HepG2 (cell line): ENCODE results near the gene MEIOB. TPM values are rescaled to one million over a fixed set of nuclear protein-coding genes. Genes with fewer than 3 reads are reported as not detected.
A peak's percentile ranks its signal among the peaks of the same experiment; 100 is the strongest.

ENCODE experiments used
- ATAC-seq: fragments of 200-7000 bp; cut with Tn5 transposase; 3 replicates; pipeline ENCODE4 v1.9.1; 2020; ENCODE audit warnings: mild to moderate bottlenecking, moderate library complexity
- BruUV-seq: library from RNA; stranded (reverse); fragments of 400-500 nt; replicated peaks from 2 replicates; lab custom pipeline; 2021; lab: Mats Ljungman, UMichigan
- CTCF ChIA-PET: fragments of 300-600 bp; formaldehyde crosslinking; extraction: SDS; loops from one replicate; lab custom pipeline; 2021; ENCODE audit warnings: low total read pairs, inconsistent platforms, low intra/inter-chr PET ratio; lab: Yijun Ruan, JAX
- POLR2A ChIA-PET: fragments of 350-600 bp; sonication (Branson Sonifier 250); formaldehyde crosslinking; loops from one replicate; lab custom pipeline; 2020; ENCODE audit warnings: antibody characterized with exemption, inconsistent platforms; lab: Yijun Ruan, JAX
- DNase-seq: peaks from one replicate; pipeline ENCODE4 v3.0.0-alpha.2; 2015; ENCODE audit warnings: low spot score
- FAIRE-seq: peaks from 3 replicates; lab custom pipeline; 2011; peaks lifted over from hg19 to GRCh38; lab: Jason Lieb, UNC
- H2AFZ ChIP-seq: one replicate; pipeline ENCODE4 v1.6.1; 2011; ENCODE audit warnings: low read length, inconsistent platforms
- H3K27ac ChIP-seq: fragments of 300-600 bp; 3 replicates; pipeline ENCODE4 v1.8.0; 2011; ENCODE audit warnings: mixed run types, mild to moderate bottlenecking, mixed read lengths, low read length, inconsistent platforms; ENCODE audit not compliant: insufficient read depth; ENCODE audit errors: extremely low read length
- H3K27me3 ChIP-seq, 2 experiments: fragments of 200-600 bp in 1 of 2; 2 replicates in 1 of 2; 3 replicates in 1 of 2; pipeline versions ENCODE4 v1.6.0 to v1.8.0; 2011; ENCODE audit warnings: low read length in 2 of 2, mild to moderate bottlenecking in 2 of 2, moderate library complexity in 2 of 2, inconsistent platforms in 1 of 2; ENCODE audit not compliant: insufficient read depth in 2 of 2, control insufficient read depth in 1 of 2
- H3K36me3 ChIP-seq, 2 experiments: fragments of 200-600 bp in 1 of 2; replicated peaks in 1 of 2; 2 replicates in 1 of 2; 3 replicates in 1 of 2; pipeline versions ENCODE4 v1.5.1 to v1.8.0; 2011; ENCODE audit warnings: low read length in 2 of 2, inconsistent platforms in 1 of 2; ENCODE audit not compliant: insufficient read depth in 2 of 2, control insufficient read depth in 1 of 2
- H3K4me1 ChIP-seq: 2 replicates; pipeline ENCODE4 v1.5.1; 2012; ENCODE audit warnings: low read length, inconsistent platforms; ENCODE audit not compliant: insufficient read depth
- H3K4me2 ChIP-seq: 2 replicates; pipeline ENCODE4 v1.6.0; 2011; ENCODE audit warnings: low read depth, low read length, inconsistent platforms
- H3K4me3 ChIP-seq, 3 experiments: fragments of 200-600 bp in 1 of 3; sonication (generic), shearing (Covaris generic) in 1 of 3; replicated peaks in 1 of 3; 2 replicates each; pipeline ENCODE4 v1.5.1; 2011 to 2016; ENCODE audit warnings: low read length in 3 of 3, inconsistent platforms in 2 of 3, low read depth in 2 of 3, mild to moderate bottlenecking in 2 of 3, control low read depth in 1 of 3, mixed read lengths in 1 of 3; ENCODE audit not compliant: insufficient read depth in 1 of 3
- H3K79me2 ChIP-seq: one replicate; pipeline ENCODE4 v1.6.1; 2011; ENCODE audit warnings: low read length, inconsistent platforms; ENCODE audit not compliant: insufficient read depth
- H3K9ac ChIP-seq: 2 replicates; pipeline ENCODE4 v1.6.0; 2011; ENCODE audit warnings: mild to moderate bottlenecking, low read depth, low read length, inconsistent platforms; ENCODE audit not compliant: insufficient read depth
- H3K9me3 ChIP-seq: 2 replicates; pipeline ENCODE4 v1.5.1; 2012; ENCODE audit warnings: mild to moderate bottlenecking, low read length
- H4K20me1 ChIP-seq: 2 replicates; pipeline ENCODE4 v1.6.0; 2011; ENCODE audit warnings: inconsistent platforms, mild to moderate bottlenecking, low read length, moderate library complexity; ENCODE audit not compliant: insufficient read depth
- BHLHE40 ChIP-seq: IDR thresholded peaks from 2 replicates; pipeline ENCODE4 v1.6.1; 2011; ENCODE audit warnings: low read length, improper control_type of control experiment
- CBFB ChIP-seq: sonication (generic); formaldehyde crosslinking; IDR thresholded peaks from 2 replicates; pipeline ENCODE4 v1.4.0; 2020; ENCODE audit warnings: missing genetic modification reagents
- CREB3 ChIP-seq: sonication (generic); formaldehyde crosslinking; IDR thresholded peaks from 2 replicates; pipeline ENCODE4 v1.5.0; 2020; ENCODE audit warnings: missing genetic modification reagents
- ETV5 ChIP-seq: IDR thresholded peaks from 2 replicates; pipeline ENCODE4 v1.6.1; 2018; ENCODE audit warnings: missing biosample characterization, missing genetic modification reagents, inconsistent platforms, borderline replicate concordance
- FOXO1 ChIP-seq: sonication (generic); formaldehyde crosslinking; IDR thresholded peaks from 2 replicates; pipeline ENCODE4 v1.4.0; 2020; ENCODE audit warnings: missing genetic modification reagents
- KDM3A ChIP-seq: IDR thresholded peaks from 2 replicates; pipeline ENCODE4 v1.6.1; 2018; ENCODE audit warnings: low read depth, missing compliant biosample characterization
- MEIS1 ChIP-seq: sonication (generic); formaldehyde crosslinking; IDR thresholded peaks from 2 replicates; pipeline ENCODE4 v1.9.0; 2021; ENCODE audit warnings: mild to moderate bottlenecking, missing genetic modification reagents, moderate library complexity, borderline replicate concordance
- WIZ ChIP-seq: sonication (generic); formaldehyde crosslinking; IDR thresholded peaks from 2 replicates; pipeline ENCODE4 v1.5.1; 2020; ENCODE audit warnings: mild to moderate bottlenecking, missing genetic modification reagents
- ZBTB38 ChIP-seq: sonication (generic); formaldehyde crosslinking; IDR thresholded peaks from 2 replicates; pipeline ENCODE4 v1.5.1; 2020; ENCODE audit warnings: mild to moderate bottlenecking, missing genetic modification reagents
- ZNF101 ChIP-seq: sonication (generic); formaldehyde crosslinking; IDR thresholded peaks from 2 replicates; pipeline ENCODE4 v1.4.0; 2020; ENCODE audit warnings: mild to moderate bottlenecking, low read depth, missing genetic modification reagents, borderline replicate concordance
- ZNF138 ChIP-seq: sonication (generic); formaldehyde crosslinking; IDR thresholded peaks from 2 replicates; pipeline ENCODE4 v1.5.0; 2020; ENCODE audit warnings: mild to moderate bottlenecking, low read depth, missing genetic modification reagents
- ZNF296 ChIP-seq: sonication (generic); formaldehyde crosslinking; conservative IDR thresholded peaks from 2 replicates; pipeline ENCODE4 v1.5.0; 2020; ENCODE audit warnings: mild to moderate bottlenecking, missing genetic modification reagents
- ZNF382 ChIP-seq: sonication (generic); formaldehyde crosslinking; IDR thresholded peaks from 2 replicates; pipeline ENCODE4 v1.5.0; 2020; ENCODE audit warnings: missing genetic modification reagents, mild to moderate bottlenecking, borderline replicate concordance
- ZNF510 ChIP-seq: sonication (generic); formaldehyde crosslinking; IDR thresholded peaks from 2 replicates; pipeline ENCODE4 v1.4.0; 2020; ENCODE audit warnings: low read depth, mild to moderate bottlenecking, missing genetic modification reagents
- WGBS: methylation state at CpG from one replicate; pipeline ENCODE4 v1.1.6; 2017; ENCODE audit warnings: low lambda C conversion rate; 5-methylcytosine and 5-hydroxymethylcytosine counted together
- in situ Hi-C: cut with HindIII; loops from 2 replicates; pipeline ENCODE4 v1.10.0; 2017; ENCODE audit warnings: low pct_unique_long_range_greater_than_20kb; ENCODE audit not compliant: extremely low pct_ligation_motif_present
- intact Hi-C: fragments of 100-400 bp; cut with micrococcal nuclease; formaldehyde crosslinking; loops from one replicate; pipeline ENCODE4 v1.10.0; 2022; ENCODE audit not compliant: unreplicated experiment
- polyA plus RNA-seq, 8 experiments: library from polyadenylated mRNA; depleted of rRNA in 3 of 8; stranded (reverse) in 7 of 8; unstranded in 1 of 8; fragments of >200 nt; fragmentation: Illumina TruSeq in 4 of 8; extraction: Trizol in 4 of 8; gene quantifications; 2 replicates each; pipeline versions ENCODE4 v1.2.1 to v1.2.3, GENCODE V29; 2011 to 2016; ENCODE audit warnings: low read depth in 4 of 8, missing spikeins in 1 of 8, mixed read lengths in 1 of 8; ENCODE audit not compliant: insufficient read depth in 1 of 8
- total RNA-seq, 5 experiments: library from RNA; depleted of rRNA; stranded (reverse); fragments of >200 nt; fragmentation: Illumina TruSeq; extraction: Trizol; gene quantifications; 2 replicates each; pipeline ENCODE4 v1.2.3, GENCODE V29; 2016; ENCODE audit warnings: low read depth in 1 of 5

Gene MEIOB
- total and polyA plus RNA-seq, 2 of the 13 experiments (the other 11 are each of a cell fraction or from before 2014, with no cell fraction given): 0.17 TPM; not detected in 1

- POLR2A ChIA-PET: interaction anchor here (1.6 kb wide), 1 partner anchor 130 kb away, joined by 7 read pairs; the partner anchor contains the start of gene RPS2
- no peak overlapping the region for H3K4me2 ChIP-seq
- H3K36me3 ChIP-seq: peaks cover 0 to 1% of the 10 kb centered on the region in 2 experiments; a peak in 2 of 5 replicates
- BruUV-seq: no TSS peak
- H4K20me1 ChIP-seq: peaks cover 2% of the 10 kb centered on the region; the same call in 1 of the 2 replicates
- ATAC-seq: no peak
- no peak overlapping the region for H3K4me3 ChIP-seq
- peaks cover 57% of the 10 kb centered on the region for H3K4me1 ChIP-seq
- no peaks in the 10 kb centered on the region for H3K9me3 ChIP-seq
- TF ChIP-seq ZNF382 (CRISPR knock-in tag) (no peak), CREB3 (CRISPR knock-in tag) (no peak)
- TF ChIP-seq, all 625 proteins: peak for 0
- peaks cover 30% of the 10 kb centered on the region for H3K79me2 ChIP-seq
- FAIRE-seq (no peak), DNase-seq (no peak)
- H2AFZ ChIP-seq: no peak overlapping the region
- CTCF ChIA-PET: no interaction called here
- 85% methylated on average over 5 of the region's 5 CpGs for WGBS
- no peak overlapping the region for H3K9ac ChIP-seq
- intact Hi-C loops (no loop called here), in situ Hi-C loops (no loop called here)
- peak overlapping the region; percentile 22 for H3K27ac ChIP-seq
- H3K27me3 ChIP-seq: no peaks in the 10 kb centered on the region
Observed at GRCh38 chr16:1834096-1834495, 37.9 kb downstream of the MEIOB start.

- Histone ChIP-seq H3K27ac (peak overlapping the region; percentile 61), H3K9ac (peak overlapping the region; percentile 45; the same call in 1 of the 2 replicates), H3K4me2 (peak overlapping the region; percentile 72), H3K27me3 (no peaks in the 10 kb centered on the region), H3K9me3 (no peaks in the 10 kb centered on the region), H3K4me3 (peak overlapping the region in 1 of 3 experiments; percentile 23; a peak in 1 of 6 replicates), H3K79me2 (peaks cover 38% of the 10 kb centered on the region), H4K20me1 (peaks cover 5% of the 10 kb centered on the region; the same call in 1 of the 2 replicates), H3K36me3 (peaks cover 0 to 1% of the 10 kb centered on the region in 2 experiments; a peak in 2 of 5 replicates), H3K4me1 (peaks cover 57% of the 10 kb centered on the region), H2AFZ (no peak overlapping the region)
- FAIRE-seq (peak; percentile 82), DNase-seq (peak; percentile 95), ATAC-seq (peak; percentile 92)
- POLR2A ChIA-PET: interaction anchor here (0.7 to 1.6 kb wide), 7 partner anchors 8 to 145 kb away, joined by 3 to 7 read pairs (median 4); partner anchors contain the start of genes NUBP2, RPS2 and SPSB3
- in situ Hi-C loops (no loop called here), intact Hi-C loops (no loop called here)
- WGBS: 5% methylated on average over 8 of the region's 9 CpGs
- CTCF ChIA-PET: no interaction called here
- no TSS peak for BruUV-seq
- TF ChIP-seq BHLHE40 (peak; percentile 91), CBFB (CRISPR knock-in tag) (peak; percentile 45; the same call in 1 of the 2 replicates), ETV5 (CRISPR knock-in tag) (peak; percentile 41; the same call in 1 of the 2 replicates), ZNF296 (CRISPR knock-in tag) (no peak), FOXO1 (CRISPR knock-in tag) (peak; percentile 87), ZNF510 (CRISPR knock-in tag) (no peak), KDM3A (CRISPR knock-in tag) (0 out of 2 replicates have a peak, but pooled peaks have one; percentile 48), WIZ (CRISPR knock-in tag) (no peak), MEIS1 (peak; percentile 69; the same call in 1 of the 2 replicates), ZBTB38 (CRISPR knock-in tag) (peak; percentile 48), ZNF101 (no peak), ZNF138 (CRISPR knock-in tag) (no peak)
Observed at GRCh38 chr16:1832838-1833454, 39.0 kb downstream of the MEIOB start.
